HG02759 (cell line): ENCODE measurements around the gene TMEM183A.

Source experiments
- ATAC-seq: cut with Tn5 transposase; IDR thresholded peaks from one replicate; pipeline ENCODE4 v1.9.1; 2021; ENCODE audit warnings: mild to moderate bottlenecking, moderate library complexity; ENCODE audit not compliant: unreplicated experiment

TMEM183A gene

DNA sequence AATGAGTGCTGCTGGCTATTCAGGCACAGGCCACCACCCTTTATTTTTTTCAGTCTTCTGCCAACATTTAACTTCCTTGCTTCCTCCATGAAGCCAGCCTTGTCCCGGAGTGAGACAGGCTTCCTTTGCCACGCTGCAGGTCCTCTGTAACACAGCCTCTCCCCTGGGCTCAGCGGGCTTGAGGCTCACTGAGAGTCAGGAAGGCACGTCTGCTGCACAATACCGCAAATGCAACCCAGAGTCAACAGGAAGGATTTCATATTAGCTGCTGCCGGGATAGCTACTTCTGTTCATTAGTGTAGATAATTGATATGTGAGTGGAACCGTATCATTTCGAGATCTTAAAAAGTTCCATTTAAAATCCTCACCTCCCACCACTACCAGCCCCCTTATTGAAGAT is 56.1 kb downstream of the TMEM183A start:
- no peak for ATAC-seq

DNA sequence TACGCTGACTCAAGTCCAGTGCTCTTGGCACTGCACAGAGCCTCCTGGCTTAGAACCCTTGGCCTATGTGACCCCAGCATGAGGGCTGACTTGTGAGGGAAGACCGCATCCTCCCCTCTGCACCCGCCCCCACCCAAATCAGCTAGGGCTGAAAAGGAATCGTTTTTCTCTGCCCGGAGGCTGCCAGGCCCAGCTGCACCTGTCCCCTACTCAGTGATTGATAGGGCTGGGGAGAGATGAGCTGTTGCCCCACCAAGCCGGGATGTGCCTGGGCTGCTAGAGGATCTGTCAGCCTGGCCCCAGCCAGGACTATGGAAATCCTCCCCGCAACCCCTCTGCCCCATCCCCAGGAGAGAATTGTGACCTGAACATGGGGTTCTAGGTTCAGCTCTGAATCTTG is 58.0 kb downstream of the TMEM183A start:
- no peak for ATAC-seq

DNA sequence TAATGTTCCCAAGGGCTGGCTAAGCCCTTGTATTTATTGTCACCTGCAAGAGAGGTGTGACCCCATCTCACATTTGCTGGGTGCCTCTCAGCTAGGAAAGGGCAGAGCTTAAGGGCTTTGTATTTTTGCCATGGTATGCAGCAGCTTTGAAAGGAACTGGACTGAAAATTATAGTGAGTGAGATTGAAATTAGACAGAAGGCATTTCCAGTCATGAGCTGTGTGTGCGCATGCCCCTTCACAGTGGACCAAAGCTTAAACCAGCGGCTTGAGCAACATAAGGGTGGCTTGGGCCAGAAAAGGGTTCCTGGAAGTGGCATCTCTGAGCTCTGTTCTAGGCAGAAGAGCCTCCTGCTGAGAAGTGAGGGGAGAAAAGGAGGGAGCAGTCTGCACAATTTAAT is 58.8 kb downstream of the TMEM183A start:
- no peak for ATAC-seq

DNA sequence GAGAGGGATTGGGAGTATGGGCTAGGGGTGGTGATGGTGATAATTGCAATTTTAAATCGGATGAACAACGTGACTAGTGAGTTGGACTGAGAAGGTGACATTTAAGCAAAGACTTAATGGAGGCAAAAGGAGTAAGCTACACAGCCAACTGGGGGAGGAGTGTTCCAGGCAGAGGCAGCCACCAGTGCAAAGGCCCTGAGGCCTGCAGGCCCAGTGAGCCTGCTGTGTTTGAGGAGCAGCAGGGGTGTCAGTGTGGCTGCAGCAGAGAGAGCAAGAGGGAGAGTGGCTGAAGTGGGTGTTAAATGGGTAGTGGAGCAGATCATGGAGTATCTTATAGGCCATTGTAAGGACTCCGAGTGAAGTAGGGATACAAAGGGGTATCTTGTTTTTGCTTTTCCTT is 59.8 kb downstream of the TMEM183A start:
- ATAC-seq, result no peak

DNA sequence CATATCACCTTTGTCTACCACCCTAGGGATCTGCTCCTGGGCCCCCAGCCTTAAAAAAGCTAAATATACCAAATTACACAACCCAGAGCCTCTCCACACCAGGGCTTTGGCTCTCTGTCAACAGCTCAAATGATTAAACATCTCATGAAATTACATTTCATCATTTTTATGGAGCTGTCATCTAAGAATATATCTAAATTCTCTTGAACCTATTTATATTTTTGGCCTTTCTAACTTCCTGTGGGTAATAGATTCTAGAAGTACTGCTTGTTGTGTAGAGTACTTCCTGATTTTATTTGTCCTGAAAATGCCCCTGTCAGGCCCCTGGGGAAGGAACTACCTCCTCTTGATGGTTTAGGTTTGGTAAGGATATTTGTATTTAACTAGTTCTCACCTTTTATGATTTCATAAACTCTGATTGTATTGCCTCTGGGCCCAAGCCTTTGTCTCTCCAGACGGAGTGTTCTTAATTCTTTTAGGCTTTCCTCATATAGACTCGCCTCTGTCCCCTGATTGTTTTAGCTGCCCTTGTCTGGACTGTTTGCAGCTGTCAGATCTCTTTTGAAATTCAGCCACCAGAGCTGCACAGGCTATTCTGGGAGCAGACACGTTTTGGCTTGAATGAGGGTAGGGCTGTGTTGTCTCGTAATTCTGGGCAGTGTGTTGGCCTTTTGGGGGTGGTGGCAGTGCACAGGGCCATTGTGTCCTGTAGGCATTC is 62.0 kb downstream of the TMEM183A start:
- ATAC-seq, result no peak

DNA sequence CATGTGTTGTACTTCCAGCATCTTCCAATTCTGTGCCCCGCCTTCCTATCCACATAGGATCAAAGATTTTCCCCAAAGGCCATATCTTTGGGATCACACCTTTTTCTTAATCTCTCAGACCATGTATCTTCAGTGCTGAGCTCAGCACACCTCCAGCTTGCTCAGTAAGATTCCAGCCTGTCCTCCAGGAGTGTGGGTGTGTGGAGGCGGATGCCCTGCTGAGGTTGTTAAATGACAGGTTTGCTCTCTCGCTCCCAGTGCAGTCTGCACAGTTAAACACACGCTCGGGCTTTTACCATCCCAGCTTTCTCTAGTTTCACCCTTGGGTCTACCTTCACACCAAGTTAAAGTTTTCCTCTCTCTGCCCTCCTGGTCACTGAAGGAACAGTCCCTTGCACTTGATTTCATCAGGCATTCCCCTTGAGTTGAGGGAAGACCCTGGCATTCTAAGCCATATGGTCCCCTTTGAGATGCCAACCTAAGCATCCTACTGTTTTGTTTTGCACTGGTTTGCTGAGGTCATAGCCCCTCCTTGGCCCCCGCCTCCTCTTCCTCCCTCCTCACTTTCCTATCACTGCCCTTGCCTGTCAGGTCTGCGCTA is 64.9 kb downstream of the TMEM183A start:
- ATAC-seq, result no peak

DNA sequence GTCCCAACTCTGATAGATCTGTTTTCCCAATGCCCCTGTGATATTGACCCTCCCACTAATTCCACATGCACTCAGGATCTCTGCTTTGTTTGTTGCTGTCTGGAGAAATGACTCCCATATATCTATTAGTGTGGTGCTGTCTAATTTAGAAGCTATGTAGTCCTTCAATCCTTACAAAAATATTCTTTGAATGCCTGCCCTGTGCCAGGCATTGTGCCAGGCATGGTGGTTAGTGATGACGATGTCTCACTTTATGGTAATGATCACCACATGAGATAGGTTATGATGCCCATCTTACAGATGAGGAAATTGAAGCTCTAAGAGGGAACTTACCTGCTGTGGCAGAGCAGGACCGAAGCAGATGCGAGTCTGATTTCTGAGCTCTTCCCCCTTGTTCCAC is 65.7 kb downstream of the TMEM183A start:
- no peak for ATAC-seq

DNA sequence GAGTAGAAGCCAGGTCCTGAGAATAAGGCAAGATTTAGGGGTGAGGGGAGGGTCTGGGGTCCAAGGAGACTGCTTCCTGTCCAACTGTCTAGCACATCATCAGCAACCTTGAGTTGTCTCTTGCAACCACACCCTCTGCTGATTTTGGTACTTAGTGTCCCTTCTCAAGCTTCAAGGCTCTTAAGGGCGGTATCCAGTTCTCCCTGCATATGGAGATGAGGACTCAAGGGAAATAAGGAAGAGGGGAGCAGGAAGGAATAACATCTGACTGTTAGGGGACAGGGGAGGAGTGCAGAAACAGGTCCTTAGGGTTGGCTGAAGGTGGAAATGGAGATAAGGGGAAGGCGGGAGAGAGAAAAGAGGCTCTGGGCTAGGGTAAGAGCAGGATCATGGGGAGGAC is 66.3 kb downstream of the TMEM183A start:
- no peak for ATAC-seq
